Measurements from ENCODE around the gene FARS2. TPM values are rescaled to one million over a fixed set of nuclear protein-coding genes. Genes with fewer than 3 reads are reported as not detected.
A peak's percentile ranks its signal among the peaks of the same experiment; 100 is the strongest.

The FARS2 gene
- total RNA-seq, 1 donor from 2014 or later: 23.3 TPM

GRCh38 chr6:5230081-5230480 is 31.2 kb upstream of the FARS2 start:
- no peak overlapping the region for H3K27ac Mint-ChIP-seq (ENCODE audit: unreplicated experiment)
- TF ChIP-seq CTCF (conservative IDR thresholded peaks at IDR 0.05): no peak

GRCh38 chr6:5231289-5231688 is 30.0 kb upstream of the FARS2 start:
- H3K27me3 Mint-ChIP-seq (ENCODE audit: low read depth): no peaks in the 10 kb centered on the region
- DNase-seq (ENCODE audit: low read depth, low spot score): no peak
- no peak for TF ChIP-seq CTCF (conservative IDR thresholded peaks at IDR 0.05)
- H3K27ac Mint-ChIP-seq (ENCODE audit: unreplicated experiment): no peak overlapping the region
- H3K4me3 Mint-ChIP-seq: no peak overlapping the region
- no peaks in the 10 kb centered on the region for H3K9me3 Mint-ChIP-seq
- no peaks in the 10 kb centered on the region for H3K4me1 Mint-ChIP-seq
- H3K36me3 Mint-ChIP-seq (ENCODE audit: low read depth): no peaks in the 10 kb centered on the region

More at GRCh38 chr6:5230081-5230480, 31.2 kb upstream of the FARS2 start:
- H3K4me1 Mint-ChIP-seq: no peaks in the 10 kb centered on the region
- no peak for DNase-seq (ENCODE audit: low read depth, low spot score)
- no peaks in the 10 kb centered on the region for H3K27me3 Mint-ChIP-seq (ENCODE audit: low read depth)
- no peaks in the 10 kb centered on the region for H3K36me3 Mint-ChIP-seq (ENCODE audit: low read depth)
- H3K4me3 Mint-ChIP-seq: no peak overlapping the region
- no peaks in the 10 kb centered on the region for H3K9me3 Mint-ChIP-seq

- no peak for DNase-seq (ENCODE audit: low read depth, low spot score)
- no peak overlapping the region for H3K4me3 Mint-ChIP-seq
- no peaks in the 10 kb centered on the region for H3K36me3 Mint-ChIP-seq (ENCODE audit: low read depth)
- no peak for TF ChIP-seq CTCF (conservative IDR thresholded peaks at IDR 0.05)
- peaks cover 5% of the 10 kb centered on the region for H3K4me1 Mint-ChIP-seq
- no peaks in the 10 kb centered on the region for H3K9me3 Mint-ChIP-seq
- H3K27ac Mint-ChIP-seq (ENCODE audit: unreplicated experiment): peak overlapping the region; percentile 27
- H3K27me3 Mint-ChIP-seq (ENCODE audit: low read depth): no peaks in the 10 kb centered on the region
Measured at GRCh38 chr6:5234874-5235273, 26.4 kb upstream of the FARS2 start.

DNA sequence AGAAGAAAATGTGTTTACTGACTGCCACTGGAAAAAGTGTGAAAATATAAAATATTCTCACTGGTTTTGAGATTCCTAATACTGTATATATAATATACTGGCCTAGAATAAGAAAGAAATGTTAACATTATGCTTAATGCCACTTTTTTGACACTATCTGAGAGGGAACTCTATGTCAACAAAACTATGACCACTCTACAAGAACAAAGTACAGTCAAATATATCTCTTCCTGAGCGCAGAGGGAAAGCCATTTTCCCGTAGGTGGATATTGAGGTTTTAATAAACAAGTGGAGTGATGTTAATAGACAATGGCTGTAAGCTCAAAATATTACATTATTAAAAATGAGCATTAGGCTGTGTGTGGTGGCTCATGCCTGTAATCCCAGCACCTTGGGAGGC is 25.5 kb upstream of the FARS2 start:
- H3K4me1 Mint-ChIP-seq: peaks cover 8% of the 10 kb centered on the region
- no peak overlapping the region for H3K4me3 Mint-ChIP-seq
- no peaks in the 10 kb centered on the region for H3K9me3 Mint-ChIP-seq
- no peak overlapping the region for H3K27ac Mint-ChIP-seq (ENCODE audit: unreplicated experiment)
- no peak for TF ChIP-seq CTCF (conservative IDR thresholded peaks at IDR 0.05)
- no peaks in the 10 kb centered on the region for H3K36me3 Mint-ChIP-seq (ENCODE audit: low read depth)
- DNase-seq (ENCODE audit: low read depth, low spot score): no peak
- no peaks in the 10 kb centered on the region for H3K27me3 Mint-ChIP-seq (ENCODE audit: low read depth)

GRCh38 chr6:5237805-5238204 is 23.5 kb upstream of the FARS2 start:
- Mint-ChIP-seq H3K4me1 (peaks cover 18% of the 10 kb centered on the region), H3K36me3 (ENCODE audit: low read depth) (no peaks in the 10 kb centered on the region), H3K9me3 (no peaks in the 10 kb centered on the region), H3K27ac (ENCODE audit: unreplicated experiment) (no peak overlapping the region), H3K27me3 (ENCODE audit: low read depth) (no peaks in the 10 kb centered on the region), H3K4me3 (no peak overlapping the region)
- TF ChIP-seq CTCF (conservative IDR thresholded peaks at IDR 0.05): no peak
- no peak for DNase-seq (ENCODE audit: low read depth, low spot score)

DNA sequence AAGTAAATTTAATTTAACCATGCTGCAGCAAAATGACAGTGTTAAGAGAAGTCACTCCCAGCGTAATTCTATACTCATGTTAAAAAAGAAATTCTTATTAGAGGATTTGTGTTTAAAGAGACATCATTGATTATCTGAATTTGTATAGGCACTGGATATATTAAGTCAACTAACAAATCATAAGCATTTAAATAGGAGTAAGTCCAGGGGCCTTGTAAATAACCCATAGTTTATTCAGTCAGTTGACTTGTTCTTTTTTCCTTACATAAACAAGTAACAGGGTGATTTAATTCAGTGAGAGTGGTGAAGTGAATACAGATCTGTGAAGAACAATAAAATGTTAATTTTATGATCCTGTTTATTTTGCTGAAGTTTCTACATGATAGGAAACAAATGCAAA is 23.0 kb upstream of the FARS2 start:
- H3K4me3 Mint-ChIP-seq: no peak overlapping the region
- no peak for DNase-seq (ENCODE audit: low read depth, low spot score)
- no peaks in the 10 kb centered on the region for H3K36me3 Mint-ChIP-seq (ENCODE audit: low read depth)
- H3K27ac Mint-ChIP-seq (ENCODE audit: unreplicated experiment): peak overlapping the region; percentile 64
- no peaks in the 10 kb centered on the region for H3K27me3 Mint-ChIP-seq (ENCODE audit: low read depth)
- no peaks in the 10 kb centered on the region for H3K9me3 Mint-ChIP-seq
- TF ChIP-seq CTCF (conservative IDR thresholded peaks at IDR 0.05): no peak
- peaks cover 18% of the 10 kb centered on the region for H3K4me1 Mint-ChIP-seq

All from neural crest cell (in vitro differentiated cells).